Measurements from ENCODE around the gene CDKN2B. TPM values are rescaled to one million over a fixed set of nuclear protein-coding genes. Genes with fewer than 3 reads are reported as not detected.

The CDKN2B gene
- total and polyA plus RNA-seq, 2 of the 4 experiments (the other 2 are of a cell fraction): 3.6 to 8.2 TPM

- dilution Hi-C loops (cut with HindIII; ENCODE audit: low sequenced_read_pairs, unreplicated experiment): no loop called here
- Histone ChIP-seq H2BK20ac (ENCODE audit: low read depth, low read length) (no peak overlapping the region), H2AK9ac (replicated peaks; ENCODE audit: low read depth, low read length, poor library complexity) (no peak overlapping the region), H3K14ac (replicated peaks; ENCODE audit: low read depth, low read length) (no peak overlapping the region), H2BK5ac (ENCODE audit: low read depth, low read length, poor library complexity, severe bottlenecking) (no peak overlapping the region), H3K9me3 (ENCODE audit: control insufficient read depth, insufficient read depth, low read length) (no peaks in the 10 kb centered on the region), H3K23ac (ENCODE audit: low read depth, low read length) (no peak overlapping the region), H3K79me1 (ENCODE audit: low read depth in 1 of 2, low read length in 2 of 2) (no peaks in the 10 kb centered on the region), H4K91ac (ENCODE audit: insufficient read depth, low read depth, low read length) (no peak overlapping the region), H2AK5ac (ENCODE audit: low read depth, low read length) (no peak overlapping the region), H3K56ac (ENCODE audit: extremely low read depth, insufficient read depth, low read length) (no peak overlapping the region), H2AFZ (replicated peaks; ENCODE audit: low read length, poor library complexity) (no peak overlapping the region), H3K4ac (ENCODE audit: low read depth, low read length) (no peak overlapping the region), H3K27me3 (ENCODE audit: control insufficient read depth, insufficient read depth, low read length) (no peaks in the 10 kb centered on the region), H3K4me3 (ENCODE audit: insufficient read depth, low read depth, low read length) (no peak overlapping the region), H4K20me1 (ENCODE audit: insufficient read depth, low read length) (peaks cover 3% of the 10 kb centered on the region; the same call in 1 of the 2 replicates), H2BK120ac (ENCODE audit: low read depth, low read length) (no peak overlapping the region), H4K5ac (ENCODE audit: low read depth, low read length) (no peak overlapping the region), H3K36me3 (ENCODE audit: control insufficient read depth, insufficient read depth, low read length) (no peaks in the 10 kb centered on the region), H3K9ac (ENCODE audit: low read depth, low read length) (no peak overlapping the region), H2BK15ac (ENCODE audit: low read depth, low read length) (no peak overlapping the region), H3K9me1 (ENCODE audit: insufficient read depth, low read length) (peaks cover 3% of the 10 kb centered on the region; the same call in 1 of the 2 replicates), H3K4me1 (ENCODE audit: control insufficient read depth, insufficient read depth, low read length) (no peaks in the 10 kb centered on the region; the same call in 1 of the 2 replicates), H4K8ac (ENCODE audit: low read depth in 2 of 2, low read length in 2 of 2) (no peak overlapping the region), H3K27ac (ENCODE audit: insufficient read depth, low read length) (no peak overlapping the region), H3K18ac (ENCODE audit: low read depth, low read length) (no peak overlapping the region), H3K4me2 (ENCODE audit: low read depth, low read length) (no peak overlapping the region)
- DNase-seq (no peak), ATAC-seq (ENCODE audit: low read depth) (no peak)
- TF ChIP-seq CEBPB (IDR thresholded peaks at IDR 0.05; ENCODE audit: low read depth, low read length): no peak
- TF ChIP-seq BHLHE40 (IDR thresholded peaks at IDR 0.05; ENCODE audit: low read depth, low read length): no peak
- no peak for TF ChIP-seq SMC3 (IDR thresholded peaks at IDR 0.05; ENCODE audit: low read depth, low read length)
- TF ChIP-seq FOS (IDR thresholded peaks at IDR 0.05; ENCODE audit: low read depth, low read length): no peak
- BruUV-seq (replicated peaks): no TSS peak
- intact Hi-C loops (cut with micrococcal nuclease): loop anchor here (5.0 kb wide), 1 partner anchor 183 kb away; no protein-coding TSS in a partner anchor
- in situ Hi-C loops (cut with MboI; ENCODE audit: low sequenced_read_pairs): no loop called here
- no CpG with 5 or more reads among the region's 2 CpGs for WGBS, 2 experiments (ENCODE audit: extremely low coverage in 2 of 2, insufficient read length in 1 of 2)
- POLR2A ChIA-PET (ENCODE audit: unreplicated experiment): interaction anchor here (0.6 kb wide), 1 partner anchor 49 kb away, joined by 3 read pairs; no protein-coding TSS in a partner anchor
- CTCF ChIA-PET: interaction anchor here (0.6 to 3.0 kb wide), 2 partner anchors 63 to 184 kb away, joined by 3 to 11 read pairs; no protein-coding TSS in a partner anchor
These were observed 45.4 kb upstream of the CDKN2B start for GRCh38 chr9:22054529-22054928.

All from IMR-90 (cell line).